HG03064 (cell line): ENCODE measurements around the gene MEX3D.

Experiments
- ATAC-seq: cut with Tn5 transposase; IDR thresholded peaks from one replicate; pipeline ENCODE4 v1.9.1; 2021; ENCODE audit warnings: low read depth; ENCODE audit not compliant: unreplicated experiment

The MEX3D gene

GRCh38 chr19:1574354-1575136 is 6.4 kb upstream of the MEX3D start:
- no peak for ATAC-seq

- no peak for ATAC-seq
Measured at GRCh38 chr19:1572795-1573194, 4.7 kb upstream of the MEX3D start.

GRCh38 chr19:1571358-1571757 is 3.2 kb upstream of the MEX3D start:
- no peak for ATAC-seq

GRCh38 chr19:1570836-1571235 is 2.7 kb upstream of the MEX3D start:
- ATAC-seq: no peak

GRCh38 chr19:1569997-1570396 is 1.9 kb upstream of the MEX3D start:
- ATAC-seq: no peak

- no peak for ATAC-seq
Measured at GRCh38 chr19:1567848-1568227, 287 bp downstream of the MEX3D start.

GRCh38 chr19:1567116-1567847 is 843 bp downstream of the MEX3D start:
- ATAC-seq: no peak

GRCh38 chr19:1566392-1567115 is 1.6 kb downstream of the MEX3D start:
- ATAC-seq: no peak

GRCh38 chr19:1563251-1563650 is 4.9 kb downstream of the MEX3D start:
- ATAC-seq: no peak

- no peak for ATAC-seq
Measured at GRCh38 chr19:1561236-1561842, 6.8 kb downstream of the MEX3D start.

GRCh38 chr19:1560286-1560882 is 7.7 kb downstream of the MEX3D start:
- no peak for ATAC-seq

- no peak for ATAC-seq
Measured at GRCh38 chr19:1558552-1558951, 9.6 kb downstream of the MEX3D start.

GRCh38 chr19:1556390-1557070 is 11.6 kb downstream of the MEX3D start:
- no peak for ATAC-seq

GRCh38 chr19:1555487-1556389 is 12.4 kb downstream of the MEX3D start:
- no peak for ATAC-seq

GRCh38 chr19:1554968-1555367 is 13.2 kb downstream of the MEX3D start:
- no peak for ATAC-seq

- no peak for ATAC-seq
Measured at GRCh38 chr19:1553415-1553814, 14.7 kb downstream of the MEX3D start.

GRCh38 chr19:1551068-1552040 is 16.8 kb downstream of the MEX3D start:
- ATAC-seq: no peak
